GM21526 (cell line): ENCODE results near the gene NLGN2.

Experiments used
- ATAC-seq: cut with Tn5 transposase; IDR thresholded peaks from one replicate; pipeline ENCODE4 v1.9.1; 2021; ENCODE audit warnings: moderate library complexity; ENCODE audit not compliant: unreplicated experiment, low FRiP score

NLGN2 gene

GRCh38 chr17:7460850-7461660 is 53.4 kb downstream of the NLGN2 start:
- ATAC-seq = no peak

DNA sequence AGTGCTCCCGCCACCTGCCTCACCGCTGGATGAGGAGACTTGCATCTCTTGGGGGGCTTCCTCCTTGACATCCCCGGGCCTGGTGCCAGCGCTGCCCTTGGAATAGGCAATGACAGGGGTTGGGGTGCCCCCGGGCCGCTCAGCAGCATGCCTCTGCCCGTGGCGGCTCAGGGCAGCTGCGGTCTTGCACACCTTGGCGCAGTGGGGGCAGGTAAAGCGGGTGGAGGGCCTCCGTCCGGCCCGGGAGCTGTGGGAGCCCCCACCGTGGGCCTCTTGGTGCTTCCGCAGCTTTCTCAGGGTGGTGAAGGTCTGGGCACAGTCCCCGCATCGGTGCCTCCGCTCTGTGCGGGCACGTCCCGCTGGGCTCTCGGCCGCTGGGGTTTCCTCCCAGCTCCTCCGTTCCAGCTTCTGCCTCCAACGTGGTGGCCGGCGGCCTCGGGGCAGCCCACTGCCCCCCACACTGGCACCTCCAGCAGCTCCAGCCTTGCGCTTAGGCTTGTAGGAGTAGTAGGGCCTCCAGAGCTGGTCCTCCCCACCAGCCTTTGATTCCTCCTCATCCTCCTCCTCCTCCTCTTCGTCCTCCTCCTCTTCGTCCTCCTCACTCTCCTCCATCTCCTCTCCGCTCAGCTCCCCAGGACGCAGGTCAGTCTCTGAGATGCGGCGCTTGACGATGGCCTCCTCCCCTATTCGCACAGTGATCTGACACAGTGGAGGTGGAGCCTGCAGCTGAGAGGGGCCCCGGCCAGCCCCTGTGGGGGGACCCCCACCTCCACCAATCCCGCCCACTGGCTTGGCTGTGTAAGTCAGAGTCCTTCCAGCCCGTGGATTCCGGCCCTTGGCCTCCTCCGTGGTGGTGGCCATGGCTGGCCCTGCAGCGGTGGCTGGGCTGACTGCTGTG is 55.1 kb downstream of the NLGN2 start:
- no peak for ATAC-seq

GRCh38 chr17:7463372-7463846 is 55.8 kb downstream of the NLGN2 start:
- no peak for ATAC-seq

GRCh38 chr17:7464081-7464480 is 56.4 kb downstream of the NLGN2 start:
- no peak for ATAC-seq

DNA sequence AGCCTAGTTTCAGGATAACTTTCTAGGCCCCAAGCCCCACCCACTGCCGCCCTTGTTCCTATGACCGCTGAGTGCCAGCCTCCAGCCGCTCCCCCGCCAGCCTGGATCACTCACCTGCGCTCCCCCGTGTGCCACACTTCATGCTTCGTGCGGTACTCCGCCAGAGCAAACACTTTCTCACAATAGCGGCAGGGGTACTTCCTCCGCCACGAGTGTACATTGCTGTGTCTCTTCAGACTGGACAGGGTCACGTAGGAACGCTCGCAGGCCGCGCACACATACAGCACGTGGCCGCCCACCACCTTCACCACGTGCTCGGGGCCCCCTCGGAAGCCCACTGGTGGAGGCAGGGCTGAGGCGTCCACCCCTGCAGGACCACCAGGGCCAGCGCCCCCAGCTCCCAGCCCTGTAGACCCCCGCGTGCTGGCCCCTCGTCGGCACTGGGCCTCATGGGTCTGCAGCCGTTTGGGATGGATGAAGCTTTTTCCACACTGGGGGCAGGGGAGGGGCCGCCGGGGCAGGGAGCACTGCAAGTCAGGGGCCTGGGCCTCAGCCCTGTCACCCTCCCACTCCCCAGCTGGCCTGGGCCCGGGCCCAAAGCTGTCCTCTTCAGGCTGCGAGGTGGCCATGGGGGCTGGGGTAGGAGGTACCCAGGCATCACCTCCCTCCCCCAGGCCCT is 58.1 kb downstream of the NLGN2 start:
- no peak for ATAC-seq

- ATAC-seq = no peak
Observed at GRCh38 chr17:7466318-7466638, 58.6 kb downstream of the NLGN2 start.

DNA sequence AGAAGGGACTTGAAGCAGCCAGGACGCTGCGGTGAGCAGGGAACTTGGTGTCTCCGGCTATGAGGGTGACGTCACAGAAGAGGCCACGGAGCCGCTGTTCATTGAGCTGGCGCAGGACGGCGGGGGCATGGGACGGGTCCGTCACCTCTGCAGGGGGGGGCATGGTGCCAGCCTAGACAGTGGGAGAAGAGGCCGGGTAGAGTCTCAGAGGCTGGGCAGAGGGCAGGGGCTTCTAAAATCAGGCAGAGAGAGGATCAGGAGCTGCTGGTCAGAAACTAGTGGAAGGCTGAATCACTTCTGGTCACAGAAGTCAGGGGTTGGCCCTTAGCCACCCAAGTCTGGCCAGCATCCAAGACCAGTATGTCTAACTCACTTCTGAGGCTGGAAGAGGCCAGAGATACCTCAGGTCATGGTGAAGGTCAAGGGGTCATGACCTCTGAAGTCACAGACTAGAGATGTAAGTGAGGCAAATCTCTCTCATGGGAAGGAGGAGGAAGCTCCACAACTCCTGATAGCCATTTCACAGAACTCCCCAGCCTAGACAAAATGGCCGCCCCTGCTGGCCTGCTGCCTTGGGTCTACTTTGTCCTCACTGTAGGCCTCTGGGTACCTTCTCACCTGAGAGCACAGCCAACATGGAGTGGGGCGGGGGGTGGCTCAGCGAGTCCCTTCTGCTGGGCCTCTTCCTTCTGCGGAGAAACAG is 59.1 kb downstream of the NLGN2 start:
- ATAC-seq = no peak

GRCh38 chr17:7467498-7467897 is 59.9 kb downstream of the NLGN2 start:
- no peak for ATAC-seq

GRCh38 chr17:7468290-7468689 is 60.6 kb downstream of the NLGN2 start:
- no peak for ATAC-seq

DNA sequence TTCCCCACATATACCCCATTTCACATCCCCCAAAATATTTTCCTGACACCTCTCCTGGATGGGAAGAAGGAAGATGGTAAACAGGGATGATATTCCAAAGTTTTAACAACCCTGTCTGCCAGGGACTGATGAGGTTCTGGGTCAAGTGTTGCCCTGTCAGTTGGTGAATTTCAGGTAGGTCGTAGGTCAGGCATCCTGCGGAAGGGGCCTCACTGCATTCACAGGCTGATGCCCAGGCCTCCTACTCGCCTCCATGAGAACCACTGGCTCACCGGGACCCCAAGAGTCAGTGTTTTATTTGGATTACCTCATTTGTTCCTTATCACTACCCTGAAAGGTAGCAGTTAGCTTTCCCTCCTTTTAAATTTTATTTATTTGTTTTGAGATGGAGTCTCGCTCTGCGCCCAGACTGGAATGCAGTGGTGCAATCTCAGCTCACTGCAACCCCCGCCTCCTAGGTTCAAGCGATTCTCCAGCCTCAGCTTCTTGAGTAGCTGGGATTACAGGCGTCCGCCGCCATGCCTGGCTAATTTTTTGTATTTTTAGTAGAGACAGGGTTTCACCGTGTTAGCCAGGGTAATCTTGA is 61.3 kb downstream of the NLGN2 start:
- no peak for ATAC-seq
